Activated CD8-positive, alpha-beta memory T cell treated with anti-CD3 and anti-CD28 coated beads, Interleukin-2, amount 50 U/mL, for 1 hour (primary cell): ENCODE data around the gene ASTN2.

Source experiments
- DNase-seq: peaks from one replicate; pipeline ENCODE4 v3.0.0-alpha.2; 2020; ENCODE audit errors: extremely low read depth

ASTN2 gene

DNA sequence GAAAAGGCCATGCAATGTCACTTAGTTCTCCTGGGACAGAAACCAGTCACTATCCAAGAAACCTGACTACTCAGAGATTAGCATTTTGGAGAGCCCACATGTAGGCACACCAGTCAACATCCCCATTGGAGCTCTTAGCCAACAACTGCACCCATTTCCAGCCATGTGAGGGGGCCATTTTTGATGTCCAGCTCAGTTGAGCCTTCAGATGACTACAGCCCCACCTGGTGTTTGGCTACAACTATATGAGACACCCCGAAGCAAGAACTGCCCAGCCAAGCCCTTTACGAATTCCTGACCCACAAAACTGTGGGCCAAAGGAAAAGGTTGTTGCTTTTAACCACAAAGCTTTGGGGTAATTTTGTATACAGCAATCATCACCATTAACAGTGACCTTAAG lies 300.1 kb downstream of the ASTN2 start:
- no peak for DNase-seq

DNA sequence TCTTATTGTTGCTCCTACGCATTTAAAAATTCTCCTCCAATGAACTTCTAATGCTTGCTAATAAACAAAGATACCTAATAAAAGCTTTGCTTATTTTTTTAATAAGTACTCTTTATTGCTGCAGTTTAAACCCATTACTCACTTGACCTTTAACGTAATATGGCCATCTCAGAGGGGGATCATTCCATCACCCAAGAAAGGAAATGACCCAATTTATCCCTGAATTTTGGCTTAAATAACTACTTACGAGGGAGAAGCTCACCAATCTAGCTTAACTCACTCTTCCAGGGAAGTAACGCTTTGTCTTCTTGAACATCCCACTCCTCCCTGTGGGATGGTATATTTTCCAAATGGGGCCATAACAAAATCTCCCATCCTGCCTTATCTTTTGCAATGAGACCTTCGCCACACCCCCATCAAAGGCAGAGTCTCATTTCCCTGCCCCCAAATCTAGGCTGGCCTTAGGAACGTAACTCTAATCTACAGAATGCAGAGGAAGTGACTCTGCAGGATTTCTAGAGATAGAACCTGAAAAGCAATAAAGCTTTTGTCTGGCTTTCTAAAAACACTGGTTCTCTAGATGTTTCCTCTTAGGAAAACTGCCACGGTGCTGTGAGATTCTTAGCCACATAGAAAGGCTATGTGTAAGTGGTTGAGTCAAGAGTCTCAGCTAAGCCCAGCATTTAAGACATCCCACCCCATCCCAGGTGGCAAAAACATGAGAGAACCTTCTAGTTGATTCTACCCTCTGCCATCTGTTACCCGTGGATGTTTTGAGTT lies 310.0 kb downstream of the ASTN2 start:
- no peak for DNase-seq

DNA sequence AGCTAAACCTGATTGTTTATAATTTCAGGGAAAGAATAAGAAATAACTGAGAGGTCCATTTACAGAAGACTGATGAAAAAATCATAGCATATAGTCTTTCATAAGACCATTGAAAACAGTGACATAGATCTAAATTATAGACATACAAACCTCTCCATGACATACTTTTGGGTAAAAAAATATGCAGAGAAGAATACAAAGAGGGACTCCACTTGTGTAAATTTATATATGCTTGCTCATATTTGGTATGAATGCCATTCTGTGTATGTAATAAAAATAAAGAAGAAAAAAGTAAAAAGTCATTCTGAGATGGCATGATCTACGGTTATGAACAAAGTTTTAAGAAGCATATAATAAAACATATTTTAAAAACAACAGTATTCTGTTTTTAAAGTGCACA lies 310.7 kb downstream of the ASTN2 start:
- no peak for DNase-seq

DNA sequence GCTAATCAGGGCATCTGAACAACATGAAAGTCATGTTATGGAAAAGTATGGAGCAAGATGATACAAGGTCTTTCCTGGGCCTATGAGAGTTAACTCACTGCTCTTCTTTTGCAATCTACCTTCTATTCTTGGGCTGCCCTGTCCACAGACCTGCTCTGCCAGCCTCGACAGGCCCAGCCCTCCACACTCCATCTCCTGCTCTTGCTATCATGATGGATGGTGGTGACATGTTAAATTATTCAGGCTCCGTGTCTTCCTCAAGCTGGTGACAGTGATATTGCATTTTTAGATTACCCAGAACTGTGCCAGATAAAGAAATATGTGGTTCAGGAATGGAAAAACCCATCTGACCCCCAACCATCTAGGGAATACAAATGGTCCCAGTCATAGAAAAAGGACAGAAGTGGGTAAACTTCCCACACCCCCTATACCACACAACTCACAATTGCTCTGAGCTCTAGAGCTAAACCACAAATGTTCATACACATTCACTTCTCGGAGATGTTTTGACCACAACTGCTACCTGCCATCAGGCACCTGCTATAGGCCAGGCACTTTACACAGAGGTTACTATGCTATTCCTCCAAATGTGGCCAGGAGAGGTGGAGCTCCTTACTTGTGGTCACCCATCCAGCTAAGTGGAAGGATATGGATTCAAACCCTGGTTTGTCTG lies 311.3 kb downstream of the ASTN2 start:
- no peak for DNase-seq

DNA sequence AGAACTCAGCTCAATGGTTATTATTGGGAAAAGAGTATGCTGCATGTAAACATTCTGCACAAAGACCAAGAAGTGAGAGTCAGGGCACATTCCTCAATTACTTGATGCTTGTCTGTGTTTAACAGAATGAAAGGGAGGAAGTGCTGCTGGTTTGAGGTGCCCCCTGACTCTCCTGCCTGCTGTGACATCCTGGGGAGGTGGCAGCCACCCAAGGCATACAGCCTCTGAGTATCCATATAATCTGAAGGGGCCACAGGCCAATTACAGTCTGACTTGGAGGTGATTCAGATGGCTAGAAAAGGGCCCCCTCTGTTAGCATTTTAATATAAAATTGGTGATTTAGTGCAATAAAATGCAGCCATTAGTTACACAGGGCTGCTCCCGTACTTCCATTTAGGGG lies 313.8 kb downstream of the ASTN2 start:
- DNase-seq, result no peak

DNA sequence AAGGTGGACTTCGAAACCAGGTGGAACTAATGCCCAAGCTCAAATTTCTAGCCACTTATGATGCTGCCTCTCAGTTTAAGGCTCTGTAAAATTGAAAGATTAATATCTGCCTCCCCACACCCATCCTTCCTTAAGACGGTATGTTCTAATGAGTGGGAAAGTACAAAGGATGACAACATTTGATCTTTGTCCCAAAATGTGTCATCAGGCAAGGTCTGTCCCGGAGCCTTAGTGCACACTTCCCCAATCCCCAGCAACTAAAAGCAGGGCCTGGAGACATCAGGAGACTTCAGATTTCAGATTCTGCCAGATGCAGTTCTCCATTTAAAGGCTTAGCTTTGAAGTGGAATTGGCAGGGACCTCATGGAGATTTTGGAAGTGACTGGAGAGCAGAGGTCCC lies 316.5 kb downstream of the ASTN2 start:
- DNase-seq, result no peak

DNA sequence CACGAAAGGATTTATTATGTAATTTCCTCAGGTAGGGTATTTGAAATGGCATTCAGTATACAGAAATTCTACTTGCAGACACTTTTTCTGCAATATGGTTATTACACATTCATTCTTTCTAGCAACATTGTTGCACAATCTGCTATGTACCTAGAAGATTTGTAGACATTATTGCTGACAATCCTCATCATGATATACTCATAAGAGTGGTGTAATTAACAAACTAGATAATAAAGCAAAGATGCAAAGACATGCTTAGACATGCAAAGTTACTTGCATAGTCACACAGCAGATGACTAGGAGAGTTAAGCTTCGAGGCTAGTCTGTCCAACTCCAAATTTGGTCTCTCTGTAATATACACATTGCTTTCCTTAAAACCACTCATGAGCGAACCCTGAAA lies 317.1 kb downstream of the ASTN2 start:
- DNase-seq, result no peak

DNA sequence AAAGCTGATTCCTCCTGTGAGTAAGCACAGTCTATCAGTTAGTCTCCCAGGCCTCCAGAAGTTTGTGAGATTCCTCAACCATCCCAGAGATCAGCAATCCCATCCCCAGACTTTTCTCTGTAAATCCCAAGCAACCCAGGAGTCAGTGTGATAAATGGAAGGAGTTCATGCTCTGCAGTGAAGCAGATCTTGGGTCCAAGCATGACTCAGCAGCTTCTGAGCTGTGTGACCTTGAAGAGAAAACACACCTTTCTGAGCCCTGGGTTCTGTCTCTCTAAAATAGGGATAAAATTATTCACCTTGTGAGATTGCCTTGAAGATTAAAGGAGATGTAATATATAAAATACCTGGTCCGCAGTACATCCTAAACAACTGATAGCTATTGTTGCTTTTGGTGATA lies 318.7 kb downstream of the ASTN2 start:
- DNase-seq, result no peak

DNA sequence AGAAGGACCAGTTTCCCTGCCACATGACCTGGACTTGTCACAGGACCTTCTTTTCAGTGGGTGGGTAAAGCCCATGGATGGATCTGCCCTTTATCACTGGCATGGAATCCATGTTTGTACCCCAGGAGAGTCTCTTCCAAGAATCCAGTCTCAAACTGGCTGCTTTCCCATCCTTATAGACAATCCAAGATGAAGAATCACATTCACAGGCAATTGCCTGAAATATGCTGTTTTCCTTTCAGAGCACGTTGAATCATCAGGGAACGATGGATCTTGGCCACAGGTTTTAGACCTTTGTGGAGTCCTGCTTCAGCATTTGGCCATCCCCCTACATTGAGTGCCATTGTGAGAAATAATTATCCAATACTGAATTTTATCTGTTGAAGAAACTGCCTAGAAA lies 319.8 kb downstream of the ASTN2 start:
- DNase-seq, result no peak

DNA sequence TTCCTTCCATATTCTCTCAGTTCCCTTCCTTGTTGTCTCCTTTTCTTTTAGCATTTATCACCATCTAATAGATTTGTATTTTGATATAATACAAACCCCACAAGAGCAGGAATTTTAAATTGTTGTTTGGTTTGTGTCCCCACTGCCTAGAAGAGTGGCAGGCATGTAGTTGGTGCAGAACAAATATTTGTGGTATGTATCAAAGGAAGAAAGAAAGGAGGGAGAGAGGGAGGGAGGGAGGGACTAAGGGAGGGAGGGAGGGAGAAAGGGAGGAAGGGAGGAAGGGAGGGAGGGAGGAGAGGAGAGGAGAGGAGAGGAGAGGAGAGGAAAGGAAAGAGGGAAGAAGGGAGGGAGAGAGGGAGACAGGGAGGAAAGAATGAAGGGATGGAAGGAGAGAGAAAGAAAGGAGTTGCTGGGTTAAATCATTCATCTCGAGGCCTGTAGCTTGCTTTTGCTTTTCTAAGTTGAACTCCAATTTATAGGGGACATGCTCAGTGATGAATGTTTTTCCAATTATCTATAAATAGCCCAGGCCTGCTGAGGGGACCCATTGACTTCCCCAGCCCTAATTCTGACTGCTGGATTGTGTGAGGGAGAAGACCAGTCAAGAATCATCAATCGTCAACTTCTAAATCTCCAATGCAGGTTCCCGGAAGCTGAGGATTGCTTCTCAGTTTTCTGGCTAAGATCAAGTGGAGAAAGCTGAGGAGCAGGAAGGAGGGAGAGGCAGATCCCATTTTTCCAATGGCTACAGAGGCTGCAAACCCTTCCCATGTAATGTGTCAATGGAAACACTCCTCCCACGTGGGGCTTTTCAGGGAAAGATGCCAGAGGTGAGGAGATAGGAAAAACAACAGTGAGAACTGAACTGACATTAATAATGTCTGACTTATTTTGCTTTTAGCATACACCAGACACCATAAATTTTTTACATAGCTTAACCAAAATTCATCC lies 320.7 kb downstream of the ASTN2 start:
- no peak for DNase-seq

DNA sequence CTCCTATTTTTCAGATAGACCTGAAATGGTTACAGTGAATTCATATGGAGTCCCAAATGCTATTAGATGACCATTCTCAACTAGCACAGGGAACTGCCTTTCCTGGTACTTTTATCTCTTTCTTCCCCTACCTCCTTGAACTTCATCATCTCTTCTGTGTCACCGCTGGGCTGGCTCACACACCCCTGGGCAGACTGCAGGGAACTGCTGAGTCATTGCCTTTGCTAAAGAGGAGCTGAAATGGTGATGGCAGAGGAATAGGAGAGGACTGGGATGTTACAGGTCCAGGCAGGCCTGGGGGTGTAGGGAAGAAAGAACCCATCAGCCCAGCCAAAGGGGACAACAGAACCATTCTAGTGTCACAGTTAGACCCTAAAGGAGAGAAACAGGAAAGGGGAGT lies 322.3 kb downstream of the ASTN2 start:
- DNase-seq, result no peak

DNA sequence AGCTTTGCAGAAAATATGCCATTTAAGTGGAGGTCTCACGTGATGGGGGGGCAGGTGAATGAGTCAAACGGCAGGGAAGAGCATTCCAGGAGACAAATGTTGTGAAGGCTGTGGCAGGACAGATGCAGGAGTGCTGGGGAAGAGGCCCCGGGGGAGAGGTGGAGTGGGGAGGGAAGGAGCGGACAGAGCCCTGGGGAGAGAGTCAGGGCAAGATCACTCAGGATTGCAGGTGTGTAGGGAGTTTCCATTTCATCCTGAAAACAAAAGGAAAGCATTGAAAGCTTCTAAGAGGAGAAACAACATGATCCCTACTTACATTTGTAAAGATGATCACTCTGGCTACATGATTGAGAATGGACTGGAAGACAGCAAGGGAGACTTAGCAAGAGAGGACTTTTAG lies 323.3 kb downstream of the ASTN2 start:
- DNase-seq, result no peak

DNA sequence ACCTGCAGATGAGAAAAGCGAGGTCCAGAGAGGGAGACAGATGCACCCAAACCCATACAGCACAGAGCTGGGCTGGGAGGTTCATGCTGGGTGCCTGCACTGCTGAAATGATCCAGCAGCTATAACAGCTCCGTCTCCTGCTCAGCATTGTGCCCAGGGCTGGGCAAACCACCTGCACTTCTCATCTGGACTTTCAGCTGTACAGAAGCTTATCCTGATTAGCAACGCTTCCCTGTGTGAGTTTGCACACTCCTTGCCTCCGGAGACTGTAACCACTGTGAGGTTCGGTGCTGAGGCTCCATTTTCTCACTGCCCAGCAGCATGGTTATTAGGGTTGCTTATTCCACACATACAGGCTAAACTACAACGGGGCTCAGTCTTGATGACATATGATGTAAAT lies 326.1 kb downstream of the ASTN2 start:
- DNase-seq, result no peak

DNA sequence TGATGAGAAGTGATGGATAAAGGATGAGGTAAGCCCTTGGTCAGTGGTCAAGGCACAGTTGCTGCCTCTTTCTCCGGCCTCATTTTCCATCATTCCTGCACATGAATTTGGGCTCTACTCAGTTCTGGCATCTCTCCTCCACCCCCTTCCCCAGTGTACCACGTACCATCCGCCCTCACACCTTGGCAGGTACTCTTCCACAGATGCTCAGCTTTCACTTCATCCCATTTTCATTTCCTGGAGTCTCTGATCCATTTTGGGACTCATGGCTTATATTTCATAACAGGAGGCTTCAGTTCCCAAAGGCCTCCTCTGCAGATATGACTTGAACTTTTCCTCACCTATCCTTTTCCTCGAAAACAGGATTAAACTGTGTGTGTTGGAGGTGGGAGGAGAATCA lies 326.7 kb downstream of the ASTN2 start:
- DNase-seq, result no peak

DNA sequence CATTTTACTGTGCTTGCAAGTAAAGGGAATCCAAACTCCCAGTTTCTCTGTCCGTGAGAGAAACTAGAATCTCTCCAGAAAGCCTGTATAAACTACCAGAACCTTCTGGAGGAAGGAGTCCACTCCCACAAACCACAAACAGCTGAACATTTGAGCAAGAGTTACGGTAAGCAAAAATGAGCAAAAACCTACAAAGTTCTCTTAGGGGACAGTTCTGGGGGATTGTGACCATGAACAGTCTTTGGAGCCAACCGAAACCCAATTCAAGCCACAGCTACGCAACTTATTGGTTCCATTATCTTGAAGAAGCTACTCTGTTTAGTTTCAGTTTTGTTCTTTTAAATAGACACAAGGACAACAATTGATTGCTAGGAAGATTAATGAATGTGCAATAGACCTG lies 330.6 kb downstream of the ASTN2 start:
- DNase-seq, result no peak

DNA sequence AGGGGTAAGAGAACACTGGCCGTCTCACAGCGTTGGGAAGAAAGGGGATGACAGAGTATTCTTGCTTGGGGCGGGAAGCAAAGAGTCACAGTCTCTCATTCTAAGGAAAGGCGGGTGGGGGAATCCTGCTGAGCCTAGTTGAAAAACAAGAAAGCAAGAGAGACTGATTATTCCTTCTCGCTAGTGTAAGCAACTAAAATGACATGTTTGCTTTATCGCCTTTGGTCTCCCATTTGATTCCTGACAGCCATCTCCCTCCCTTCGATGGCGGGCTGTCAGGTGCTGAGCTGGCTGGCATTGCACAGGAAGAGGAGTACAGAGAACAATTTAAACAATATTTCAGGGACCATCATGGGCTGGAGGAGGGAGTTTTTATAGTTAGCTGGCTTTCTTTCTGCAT lies 331.3 kb downstream of the ASTN2 start:
- no peak for DNase-seq

DNA sequence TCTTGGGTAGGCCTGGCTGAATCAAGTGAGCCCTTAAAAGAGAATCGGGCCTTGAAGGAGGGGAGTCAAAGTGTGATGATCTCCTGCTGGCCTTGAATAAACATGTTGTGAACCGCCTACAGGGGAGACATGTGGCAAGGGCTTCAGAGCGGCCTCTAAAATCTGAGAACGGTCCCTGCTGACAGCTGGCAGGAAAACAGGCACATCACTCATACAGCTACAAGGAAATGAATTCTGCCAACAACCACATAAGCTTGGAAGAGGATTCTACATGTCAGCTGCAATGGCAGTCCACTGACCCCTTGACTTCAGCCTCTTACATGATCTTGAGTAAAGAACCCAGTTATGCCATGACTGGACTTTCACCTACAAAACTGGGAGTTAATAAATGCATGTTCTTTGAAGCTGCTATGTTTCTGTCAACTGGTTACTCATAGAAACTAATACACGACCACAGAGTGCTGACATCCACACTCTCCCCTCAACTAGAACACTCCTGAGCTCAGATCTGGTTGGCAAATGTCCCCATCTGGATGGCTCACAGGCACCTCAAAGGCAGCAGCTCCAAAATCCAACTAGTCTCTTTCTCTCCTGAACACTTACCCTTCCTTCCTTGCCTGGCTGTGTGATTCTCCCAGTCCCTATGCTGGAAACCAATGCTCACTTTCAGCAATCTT lies 333.1 kb downstream of the ASTN2 start:
- no peak for DNase-seq

DNA sequence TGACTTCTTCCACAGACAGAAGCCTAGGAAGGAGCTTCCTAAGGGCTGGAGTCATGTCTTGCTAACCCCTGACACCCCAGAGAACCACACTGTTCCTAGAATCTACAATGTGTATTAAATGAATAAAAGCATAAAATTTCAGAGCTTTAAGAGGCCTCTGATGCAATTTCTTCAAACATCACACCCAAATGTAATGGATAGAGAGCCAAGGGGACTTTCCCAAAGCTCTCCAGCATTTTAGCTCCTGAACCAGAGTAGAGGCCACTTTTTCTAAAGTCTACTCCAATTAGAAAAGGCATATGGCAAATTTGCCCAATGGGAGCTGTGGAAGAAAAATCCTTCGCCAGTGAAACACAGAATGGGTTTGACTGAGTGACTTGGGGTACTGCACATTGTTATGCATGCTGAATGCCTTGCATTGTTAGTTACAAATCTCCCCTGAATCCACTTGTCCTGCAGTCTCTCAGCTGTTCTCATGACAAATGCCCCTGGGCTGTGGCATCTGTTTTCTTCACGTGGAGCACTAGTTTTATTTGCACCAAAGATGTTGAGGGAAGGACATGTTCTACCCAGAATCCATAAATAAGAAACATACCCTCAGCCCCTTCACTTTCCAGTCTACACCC lies 334.0 kb downstream of the ASTN2 start:
- DNase-seq, result no peak

DNA sequence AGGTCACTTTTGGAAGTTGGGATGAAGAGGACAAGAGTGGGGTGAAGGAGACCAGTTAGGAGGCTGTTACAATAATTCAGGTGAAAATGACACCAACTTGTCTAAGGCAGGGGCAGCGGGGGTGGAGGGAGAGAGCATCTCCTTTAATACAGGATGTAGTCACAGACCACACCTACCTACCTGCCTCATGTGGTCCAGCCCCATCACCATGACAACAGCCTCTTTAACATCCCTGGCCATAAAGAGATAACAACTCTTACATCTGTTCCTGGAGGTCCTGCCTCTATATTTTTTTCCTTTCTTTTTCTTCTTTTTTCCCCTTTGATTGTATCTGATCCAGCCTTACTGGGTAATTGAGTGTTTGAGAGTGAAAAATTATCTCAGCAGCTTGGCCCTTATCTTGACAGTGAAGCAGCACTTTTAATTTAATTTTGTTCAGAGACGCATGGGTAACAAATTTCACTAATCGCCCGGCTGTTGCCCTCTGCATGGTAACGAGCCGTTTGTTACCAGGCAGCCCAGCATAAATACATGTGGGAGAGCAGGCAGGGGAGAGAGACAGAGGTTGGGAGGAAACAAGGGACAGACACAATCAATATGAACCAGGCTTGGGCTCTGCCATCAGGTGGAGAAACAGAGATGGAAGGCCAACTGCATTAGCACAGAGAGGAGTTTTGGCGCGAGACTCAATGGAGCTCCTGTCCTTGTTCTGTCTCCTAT lies 338.1 kb downstream of the ASTN2 start:
- DNase-seq, result no peak

DNA sequence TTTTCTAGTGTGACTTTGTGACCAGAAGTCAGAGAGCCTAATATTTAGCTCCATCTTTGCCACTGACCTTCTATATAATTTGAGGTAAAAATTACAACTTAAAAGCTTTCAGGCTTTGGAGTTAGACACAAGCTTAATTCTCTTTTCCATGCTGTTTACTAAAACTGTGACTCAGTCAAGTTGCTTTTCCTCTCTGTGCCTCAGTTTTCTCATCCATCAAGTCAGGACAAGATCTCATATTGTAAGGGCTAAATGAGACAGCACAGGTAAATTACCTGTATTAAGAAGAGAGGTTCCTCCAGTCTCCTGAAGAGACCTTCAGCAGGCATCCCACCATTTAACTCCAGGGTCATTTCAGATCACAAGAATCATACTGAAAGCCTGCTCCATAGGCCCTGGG lies 339.2 kb downstream of the ASTN2 start:
- no peak for DNase-seq
